T-helper 1 cell treated with Interleukin-12 subunit alpha and Interleukin-12 subunit beta and Interleukin-4 antibody, amounts not matched to agents 30 ng/mL and 1 ng/mL, for 36 hours (primary cell): Measurements from ENCODE around the gene ANKRD22. TPM values are rescaled to one million over a fixed set of nuclear protein-coding genes. Genes with fewer than 3 reads are reported as not detected.

Experiments used
- intact Hi-C: fragments of 100-400 bp; cut with micrococcal nuclease; formaldehyde crosslinking; loops from one replicate; pipeline ENCODE4 v1.15.1; 2024
- total RNA-seq: library from RNA; stranded (reverse); gene quantifications from 2 replicates; pipeline ENCODE4 v1.2.3, GENCODE V29; 2022

The ANKRD22 gene
- total RNA-seq, 1 donor from 2014 or later = 0.42 TPM

- intact Hi-C loops = no loop called here
Measured at GRCh38 chr10:88804083-88804812, 47.4 kb downstream of the ANKRD22 start.

- intact Hi-C loops = no loop called here
Measured at GRCh38 chr10:88803641-88804040, 48.0 kb downstream of the ANKRD22 start.

GRCh38 chr10:88802523-88803285 is 48.9 kb downstream of the ANKRD22 start, which contains the start of gene LIPM:
TSS of gene LIPM (plus strand) at chr10:88802730. CDS start at chr10:88802897, 167 bp downstream.
- intact Hi-C loops = no loop called here

GRCh38 chr10:88800152-88801125 is 51.2 kb downstream of the ANKRD22 start:
- intact Hi-C loops = no loop called here

- intact Hi-C loops = no loop called here
Measured at GRCh38 chr10:88794731-88795130, 56.9 kb downstream of the ANKRD22 start.

GRCh38 chr10:88793712-88794299 is 57.8 kb downstream of the ANKRD22 start:
- intact Hi-C loops = loop anchor here (2.0 kb wide), 2 partner anchors 31 to 87 kb away; partner anchors contain the start of gene STAMBPL1

GRCh38 chr10:88792661-88793060 is 59.0 kb downstream of the ANKRD22 start:
- intact Hi-C loops = loop anchor here (2.0 kb wide), 2 partner anchors 32 to 88 kb away; partner anchors contain the start of gene STAMBPL1

GRCh38 chr10:88791924-88792323 is 59.7 kb downstream of the ANKRD22 start:
- intact Hi-C loops = loop anchor here (2.0 kb wide), 2 partner anchors 33 to 89 kb away; partner anchors contain the start of gene STAMBPL1

- intact Hi-C loops = no loop called here
Measured at GRCh38 chr10:88788924-88789323, 62.7 kb downstream of the ANKRD22 start.

- intact Hi-C loops = no loop called here
Measured at GRCh38 chr10:88787463-88787862, 64.2 kb downstream of the ANKRD22 start.

- intact Hi-C loops = no loop called here
Measured at GRCh38 chr10:88786032-88786770, 65.4 kb downstream of the ANKRD22 start.

GRCh38 chr10:88783724-88784123 is 67.9 kb downstream of the ANKRD22 start:
- intact Hi-C loops = loop anchor here (5.0 kb wide), 1 partner anchor 76 kb away; the partner anchor contains the start of gene LIPK

- intact Hi-C loops = loop anchor here (5.0 kb wide), 1 partner anchor 75 kb away; the partner anchor contains the start of gene LIPK
Measured at GRCh38 chr10:88782222-88782621, 69.4 kb downstream of the ANKRD22 start.

GRCh38 chr10:88781206-88781605 is 70.4 kb downstream of the ANKRD22 start:
- intact Hi-C loops = loop anchor here (5.0 kb wide), 1 partner anchor 74 kb away; the partner anchor contains the start of gene LIPK

Other genes starting within 250 kb of the ANKRD22 start
- gene LIPF, start 187.4 kb downstream of the ANKRD22 start, total RNA-seq = not detected in 2 replicates
- gene LIPK, start 145.6 kb downstream of the ANKRD22 start, total RNA-seq = not detected in 2 replicates
- not detected in 2 replicates for gene LIPN, start 91.8 kb downstream of the ANKRD22 start, total RNA-seq
- gene LIPM, start 49.1 kb downstream of the ANKRD22 start, total RNA-seq = not detected in 2 replicates
- gene STAMBPL1, start 28.4 kb upstream of the ANKRD22 start, total RNA-seq = 36.5 and 44.3 TPM in 2 replicates
- 8.8 and 9.1 TPM in 2 replicates for gene ACTA2, start 100.9 kb upstream of the ANKRD22 start, total RNA-seq
- 84.4 and 87.8 TPM in 2 replicates for gene FAS, start 139.0 kb upstream of the ANKRD22 start, total RNA-seq